Ovary (tissue), 9 donors: ENCODE measurements around the gene ARID2. TPM values are rescaled to one million over a fixed set of nuclear protein-coding genes. Genes with fewer than 3 reads are reported as not detected.

Source experiments
- DNase-seq, 5 donors: peaks; one replicate each; pipeline ENCODE4 v3.0.0-alpha.2; 2019 to 2020
- H3K27ac ChIP-seq, 2 donors: fragments of 200-600 bp; one replicate each; pipeline versions ENCODE4 v1.5.1 to v1.8.0; 2019 to 2022
- H3K27me3 ChIP-seq: fragments of 200-600 bp; one replicate; pipeline ENCODE4 v1.8.0; 2022
- H3K36me3 ChIP-seq: fragments of 200-600 bp; sonication (generic); one replicate; pipeline ENCODE4 v1.5.1; 2019
- H3K4me1 ChIP-seq: one replicate; pipeline ENCODE4 v1.8.1; 2013; ENCODE audit warnings: mild to moderate bottlenecking, moderate library complexity; ENCODE audit not compliant: insufficient read depth
- H3K4me3 ChIP-seq: fragments of 200-600 bp; sonication (generic); one replicate; pipeline ENCODE4 v1.5.1; 2017
- H3K9me3 ChIP-seq, 2 donors: fragments of 200-600 bp in 1 of 2; sonication (generic) in 1 of 2; one replicate each; pipeline versions ENCODE4 v1.5.1 to v1.8.1; 2013 to 2019; ENCODE audit warnings: mild to moderate bottlenecking in 1 of 2, moderate library complexity in 1 of 2
- CTCF ChIP-seq, 3 donors: fragments of 450-650 bp in 2 of 3; fragments of 200-600 bp in 1 of 3; IDR thresholded peaks; one replicate each; pipeline versions ENCODE4 v1.5.1 to v1.8.0; 2016 to 2022; ENCODE audit warnings: antibody characterized with exemption in 3 of 3, mild to moderate bottlenecking in 1 of 3
- EP300 ChIP-seq: sonication (generic); formaldehyde crosslinking; IDR thresholded peaks from one replicate; pipeline ENCODE4 v1.6.1; 2017; ENCODE audit warnings: antibody characterized with exemption
- POLR2A ChIP-seq: fragments of 450-650 bp; IDR thresholded peaks from one replicate; pipeline ENCODE4 v1.6.1; 2017; ENCODE audit warnings: antibody characterized with exemption, mild to moderate bottlenecking, moderate library complexity
- WGBS, 3 donors: extraction: QIAGEN DNeasy Blood & Tissue Kit in 1 of 3; methylation state at CpG; one replicate each; pipeline versions ENCODE4 v1.1.5 to v1.1.7; 2013 to 2017; 5-methylcytosine and 5-hydroxymethylcytosine counted together
- intact Hi-C, 4 donors: fragments of 100-400 bp; cut with DNase I; formaldehyde crosslinking; loops; one replicate each; pipeline versions ENCODE4 v1.11.0 to v1.15.1; 2022 to 2023
- polyA plus RNA-seq, 2 donors: library from polyadenylated mRNA; stranded (reverse); fragments of 200-250 nt in 1 of 2; fragments of 350-450 nt in 1 of 2; fragmentation: Illumina TruSeq in 1 of 2; extraction: RNeasy Lipid Tissue Mini Kit (QIAGEN cat#74804) in 1 of 2; gene quantifications; one replicate each; pipeline ENCODE4 v1.2.3, GENCODE V29; 2013 to 2014
- total RNA-seq, 7 donors: library from RNA; depleted of rRNA in 2 of 7; stranded (reverse); fragments of >200 nt in 2 of 7; fragmentation: NEBNext Ultra II Directional in 3 of 7; extraction: Animal tissue kit (Norgen Biotek cat#: 25700) in 3 of 7; gene quantifications; one replicate each; pipeline versions ENCODE4 v1.1.0 to v1.2.4, GENCODE V29; 2016 to 2023
- donor health status: DM: no; HTN: no; CAD: no; lungs with moderate emphysema.
- donor health status: DM: no; HTN: no; CAD: no.
- donor health status: Bipolar disorder and iron deficiency.
- donor health status: DM: yes; HTN: yes; CAD: no.
- donor health status: DM: no; HTN: no; CAD: no.
- donor health status: DM: yes; HTN: yes; CAD: no.

The ARID2 gene
- total and polyA plus RNA-seq, 9 donors, result 7.9 to 39.5 (median 32.1) TPM

- no peaks in the 10 kb centered on the region for H3K36me3 ChIP-seq
- intact Hi-C loops, result no loop called here
- no peak for DNase-seq
- H3K4me3 ChIP-seq, result no peak overlapping the region
- no peaks in the 10 kb centered on the region for H3K27me3 ChIP-seq
- H3K4me1 ChIP-seq, result no peaks in the 10 kb centered on the region
- TF ChIP-seq POLR2A (no peak), CTCF (IDR thresholded peaks at IDR 0.05) (no peak), EP300 (no peak)
- WGBS, 3 donors, result 92 to 96% (median 94%) methylated on average over 3 of the region's 3 CpGs
- no peaks in the 10 kb centered on the region for H3K9me3 ChIP-seq
- no peak overlapping the region for H3K27ac ChIP-seq
Observed at GRCh38 chr12:45930369-45930768, 200.9 kb downstream of the ARID2 start.

GRCh38 chr12:45933504-45933903 is 204.0 kb downstream of the ARID2 start:
- H3K9me3 ChIP-seq, result no peaks in the 10 kb centered on the region
- TF ChIP-seq CTCF (IDR thresholded peaks at IDR 0.05) (no peak), EP300 (no peak), POLR2A (no peak)
- no peak overlapping the region for H3K4me3 ChIP-seq
- no peaks in the 10 kb centered on the region for H3K36me3 ChIP-seq
- WGBS, 3 donors, result 5 to 13% (median 11%) methylated on average over 2 of the region's 2 CpGs
- intact Hi-C loops, result no loop called here
- no peaks in the 10 kb centered on the region for H3K4me1 ChIP-seq
- H3K27me3 ChIP-seq, result no peaks in the 10 kb centered on the region
- no peak overlapping the region for H3K27ac ChIP-seq
- no peak for DNase-seq

GRCh38 chr12:45934956-45935355 is 205.4 kb downstream of the ARID2 start:
- Histone ChIP-seq H3K4me1 (no peaks in the 10 kb centered on the region), H3K36me3 (no peaks in the 10 kb centered on the region), H3K27ac (no peak overlapping the region), H3K4me3 (no peak overlapping the region), H3K27me3 (no peaks in the 10 kb centered on the region), H3K9me3 (no peaks in the 10 kb centered on the region)
- WGBS, 3 donors, result 39 to 53% (median 45%) methylated on average over 1 of the region's 1 CpG
- DNase-seq, result no peak
- intact Hi-C loops, result no loop called here
- TF ChIP-seq POLR2A (no peak), CTCF (IDR thresholded peaks at IDR 0.05) (no peak), EP300 (no peak)

- no peak for DNase-seq
- Histone ChIP-seq H3K27me3 (no peaks in the 10 kb centered on the region), H3K36me3 (no peaks in the 10 kb centered on the region), H3K9me3 (no peaks in the 10 kb centered on the region), H3K4me3 (no peak overlapping the region), H3K4me1 (no peaks in the 10 kb centered on the region), H3K27ac (no peak overlapping the region)
- no peak for TF ChIP-seq EP300
- no peak for TF ChIP-seq POLR2A
- TF ChIP-seq CTCF (IDR thresholded peaks at IDR 0.05), result no peak
- WGBS, 3 donors, result 46 to 62% (median 56%) methylated on average over 2 of the region's 2 CpGs
- intact Hi-C loops, result no loop called here
Observed at GRCh38 chr12:45938566-45938965, 209.1 kb downstream of the ARID2 start.

- no peaks in the 10 kb centered on the region for H3K36me3 ChIP-seq
- no peak for DNase-seq
Observed at GRCh38 chr12:45939759-45940158, 210.3 kb downstream of the ARID2 start.

More at GRCh38 chr12:45939759-45940158, 210.3 kb downstream of the ARID2 start:
- no peak for TF ChIP-seq CTCF (IDR thresholded peaks at IDR 0.05)
- TF ChIP-seq POLR2A, result no peak
- TF ChIP-seq EP300, result no peak
- Histone ChIP-seq H3K27me3 (no peaks in the 10 kb centered on the region), H3K4me1 (no peaks in the 10 kb centered on the region), H3K27ac (no peak overlapping the region), H3K4me3 (no peak overlapping the region), H3K9me3 (no peaks in the 10 kb centered on the region)
- intact Hi-C loops, result no loop called here
- WGBS, 3 donors, result 97 to 99% (median 97%) methylated on average over 2 of the region's 2 CpGs
